ENCODE data around the gene TRIM32. TPM values are rescaled to one million over a fixed set of nuclear protein-coding genes. Genes with fewer than 3 reads are reported as not detected.

Gene TRIM32
- total and polyA plus RNA-seq, 2 of the 13 experiments (the other 11 are each of a cell fraction or from before 2014, with no cell fraction given): 6.5 to 7.7 TPM

GRCh38 chr9:116687074-116687753, at the start of gene TRIM32 (continued):
- TF ChIP-seq SNAPC4 (CRISPR knock-in tag; IDR thresholded peaks at IDR 0.05) (no peak), FOXO4 (CRISPR knock-in tag; conservative IDR thresholded peaks at IDR 0.05) (no peak), CC2D1A (CRISPR knock-in tag; IDR thresholded peaks at IDR 0.05) (no peak), YEATS2 (CRISPR knock-in tag; IDR thresholded peaks at IDR 0.05; ENCODE audit: borderline replicate concordance) (peak; percentile 59; the same call in 1 of the 2 replicates), NCOA2 (CRISPR knock-in tag; IDR thresholded peaks at IDR 0.05) (0 out of 2 replicates have a peak, but pooled peaks have one; percentile 26), ATF5 (CRISPR knock-in tag; IDR thresholded peaks at IDR 0.05; ENCODE audit: low read depth) (no peak), TEF (CRISPR knock-in tag; IDR thresholded peaks at IDR 0.05) (no peak), TMF1 (CRISPR knock-in tag; IDR thresholded peaks at IDR 0.05; ENCODE audit: low read depth) (no peak), ZNF124 (CRISPR knock-in tag; IDR thresholded peaks at IDR 0.05) (peak; percentile 50; the same call in 1 of the 2 replicates), CEBPG (CRISPR knock-in tag; IDR thresholded peaks at IDR 0.05) (peak; percentile 14; the same call in 1 of the 2 replicates), ZSCAN29 (CRISPR knock-in tag; conservative IDR thresholded peaks at IDR 0.05) (peak; percentile 60; the same call in 1 of the 2 replicates), CHD4 (IDR thresholded peaks at IDR 0.05; ENCODE audit: borderline replicate concordance, low read length) (no peak), SOX13 (IDR thresholded peaks at IDR 0.05) (no peak), SOX13 (CRISPR knock-in tag; conservative IDR thresholded peaks at IDR 0.05 in 1 of 2, IDR thresholded peaks at IDR 0.05 in 1 of 2) (no peak), NR2C2 (CRISPR knock-in tag; IDR thresholded peaks at IDR 0.05; ENCODE audit: borderline replicate concordance) (0 out of 2 replicates have a peak, but pooled peaks have one; percentile 23), TCF12 (IDR thresholded peaks at IDR 0.05) (no peak), TCF12 (CRISPR knock-in tag; IDR thresholded peaks at IDR 0.05) (no peak), MYNN (CRISPR knock-in tag; IDR thresholded peaks at IDR 0.05; ENCODE audit: low read depth) (0 out of 2 replicates have a peak, but pooled peaks have one; percentile 50), MEIS2 (CRISPR knock-in tag; IDR thresholded peaks at IDR 0.05) (no peak), HMG20A (CRISPR knock-in tag; IDR thresholded peaks at IDR 0.05; ENCODE audit: borderline replicate concordance) (no peak), ZNF691 (CRISPR knock-in tag; IDR thresholded peaks at IDR 0.05; ENCODE audit: borderline replicate concordance, low read depth) (no peak), PHF20 (CRISPR knock-in tag; IDR thresholded peaks at IDR 0.05) (peak; percentile 39; the same call in 1 of the 2 replicates)
